HG02678 (cell line): ENCODE measurements around the gene TMTC1.
"Not testable (repeated sequence)": the region's sequence is repeated elsewhere in the genome, so short reads cannot be mapped to it uniquely, and the experiment has no call there.

Source experiments
- ATAC-seq: cut with Tn5 transposase; IDR thresholded peaks from one replicate; pipeline ENCODE4 v1.9.1; 2021; ENCODE audit warnings: mild to moderate bottlenecking, moderate library complexity; ENCODE audit not compliant: unreplicated experiment

TMTC1 gene

DNA sequence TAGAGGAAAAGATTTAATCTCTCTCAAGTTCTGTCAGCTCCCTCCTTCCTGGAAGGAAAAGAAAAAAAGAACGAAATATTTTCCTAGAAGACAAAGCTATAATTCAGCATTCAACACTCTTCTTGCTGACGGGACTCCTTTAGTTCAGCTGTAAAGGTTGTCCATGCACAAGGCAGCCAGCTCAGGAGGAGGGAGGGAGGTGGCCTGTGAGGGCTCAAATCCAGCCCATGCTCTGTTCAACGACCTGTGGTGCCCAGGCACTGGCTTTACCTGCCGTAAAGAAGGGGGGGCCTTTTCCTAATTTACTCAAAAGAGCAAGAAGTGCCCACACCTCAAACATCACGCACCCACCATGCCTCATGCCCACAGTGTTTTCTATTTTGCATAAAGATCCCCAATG is 109.3 kb downstream of the TMTC1 start:
- no peak for ATAC-seq

DNA sequence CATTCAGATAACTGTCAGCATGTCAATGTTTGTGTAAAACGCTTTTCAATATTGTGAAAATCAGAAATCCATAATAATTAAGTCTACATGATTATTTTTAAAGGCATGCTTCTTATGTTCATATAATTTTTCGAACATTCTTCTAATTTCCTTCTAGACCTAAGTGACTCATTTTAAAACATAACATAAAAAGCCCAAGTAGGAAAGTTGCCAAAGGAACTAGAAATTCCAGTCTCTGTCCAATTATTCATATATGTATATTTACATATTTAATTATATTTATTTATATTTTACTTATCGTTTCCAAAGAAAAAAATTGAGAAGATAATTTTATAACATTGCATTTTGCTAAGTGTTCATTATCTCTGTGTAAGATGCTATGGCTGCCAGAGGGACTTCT is 110.4 kb downstream of the TMTC1 start:
- no peak for ATAC-seq

DNA sequence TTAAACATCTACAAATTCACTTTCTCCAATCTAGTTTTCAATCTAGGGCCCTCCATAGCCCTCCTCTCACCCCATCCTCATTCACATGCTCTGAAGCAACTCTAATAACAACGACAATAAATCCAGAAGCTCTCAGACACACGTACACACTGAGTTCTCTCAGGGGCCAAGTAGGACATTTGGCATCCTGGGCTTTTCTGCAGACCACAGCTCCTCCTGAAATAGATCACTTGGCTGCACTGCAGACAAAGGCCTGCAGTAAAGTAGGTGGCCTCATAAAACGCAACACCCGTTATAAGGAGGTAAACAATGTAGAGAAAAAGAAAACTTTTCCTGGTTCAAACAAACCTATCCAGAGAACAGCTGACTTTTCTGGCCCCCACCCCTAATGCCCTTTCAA is 111.2 kb downstream of the TMTC1 start:
- ATAC-seq, result no peak

DNA sequence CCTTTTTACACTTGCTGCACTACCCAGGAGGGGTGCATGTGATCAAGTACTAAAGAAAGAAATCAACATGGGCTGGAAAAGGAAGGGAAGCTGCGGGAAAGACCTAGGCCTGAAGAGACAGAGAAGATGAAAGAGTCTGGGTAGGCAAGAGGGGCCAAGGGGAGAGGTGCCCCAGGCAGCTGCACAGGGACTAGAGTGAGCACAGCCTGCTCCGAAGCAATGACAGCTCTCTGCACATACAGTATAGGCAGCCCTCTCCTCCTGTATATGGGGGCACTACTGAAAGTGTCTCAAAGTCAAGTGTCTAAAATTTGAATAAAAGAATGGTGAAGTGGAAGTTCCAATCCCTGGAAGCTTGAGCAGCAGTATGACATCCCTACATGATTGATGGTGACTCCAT is 112.0 kb downstream of the TMTC1 start:
- no peak for ATAC-seq

DNA sequence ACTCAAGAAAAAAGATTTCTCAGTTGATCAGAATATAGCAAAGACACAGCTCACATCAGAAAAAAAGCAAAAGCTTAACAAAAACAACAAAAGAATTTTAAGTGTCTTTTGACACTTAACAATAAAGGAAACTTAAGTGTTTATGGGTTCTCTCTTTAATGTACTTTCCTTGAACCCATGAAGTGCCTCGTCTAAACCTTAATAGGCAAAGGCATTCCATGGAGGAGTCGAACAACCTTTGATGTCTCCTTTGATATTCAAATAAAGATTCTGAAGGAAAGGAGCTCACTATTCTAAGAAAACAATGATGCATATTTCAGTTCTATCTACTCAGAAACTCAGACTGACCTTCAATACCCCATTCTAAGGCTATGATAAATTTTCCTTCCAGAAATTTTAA is 116.7 kb downstream of the TMTC1 start:
- ATAC-seq, result no peak

DNA sequence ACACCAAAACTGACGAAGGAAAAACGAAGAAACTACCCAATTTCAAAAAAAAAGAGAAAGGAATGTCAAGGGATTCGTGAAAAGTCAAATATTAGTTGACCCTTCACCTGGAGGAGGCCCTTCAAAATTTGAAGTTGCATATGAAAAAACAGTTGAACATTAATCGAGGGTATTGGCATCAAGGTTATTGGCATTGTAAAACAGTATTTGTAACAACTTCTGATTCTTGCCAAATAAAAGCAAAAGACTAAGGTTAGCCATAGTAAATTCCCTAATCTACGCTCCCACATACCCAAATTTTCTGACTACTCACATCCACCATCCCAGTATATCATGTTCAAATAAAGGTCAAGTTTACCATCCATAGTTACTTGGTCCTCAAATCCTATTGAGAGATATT is 118.6 kb downstream of the TMTC1 start:
- ATAC-seq, result no peak

DNA sequence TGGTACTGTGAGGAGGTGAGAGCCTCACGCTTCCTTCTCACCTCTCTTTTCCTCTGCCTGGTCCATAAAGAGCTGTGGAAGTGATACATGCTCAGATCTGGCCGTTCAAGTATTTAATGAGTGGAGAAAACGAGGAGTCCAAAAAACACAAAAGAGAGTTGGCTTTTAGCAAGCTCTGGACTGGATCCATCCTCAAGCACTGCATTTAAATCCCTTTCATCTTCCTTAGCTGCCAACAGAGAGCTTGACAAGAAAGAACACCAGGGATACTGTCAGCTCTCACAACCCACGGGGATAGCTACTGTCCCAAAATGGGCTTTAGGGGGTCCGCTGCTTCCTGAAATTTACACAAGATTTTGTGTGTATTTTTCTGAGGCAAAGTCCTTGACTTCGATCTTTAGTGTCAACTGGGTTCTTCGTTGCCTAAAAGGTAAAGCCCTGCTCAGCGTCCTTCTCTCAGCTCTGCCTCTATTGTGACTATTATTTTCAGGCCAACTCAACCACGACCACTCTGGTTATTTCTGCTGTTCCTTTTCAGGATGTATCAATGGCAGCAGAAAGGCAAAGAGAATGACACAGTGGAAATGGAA is 120.9 kb downstream of the TMTC1 start:
- no peak for ATAC-seq

DNA sequence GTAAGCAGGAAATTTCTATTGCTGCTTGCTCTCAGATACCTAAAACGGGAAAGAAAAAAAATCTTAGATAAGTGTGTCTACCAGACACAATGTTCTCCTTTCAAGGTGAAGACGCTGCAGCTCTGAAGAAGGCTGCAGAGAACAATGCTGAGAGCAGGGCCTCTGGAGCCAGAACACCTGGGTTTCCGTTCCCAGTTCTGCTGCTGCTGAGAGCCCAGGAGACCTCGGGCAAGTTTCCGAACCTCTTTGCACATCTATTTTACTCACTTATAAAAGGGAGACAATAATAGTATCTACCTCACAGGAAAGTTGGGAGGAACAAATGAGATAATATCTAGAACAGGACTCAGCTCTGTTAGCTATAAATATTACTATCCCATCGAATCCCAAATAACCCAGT is 122.9 kb downstream of the TMTC1 start:
- no peak for ATAC-seq

DNA sequence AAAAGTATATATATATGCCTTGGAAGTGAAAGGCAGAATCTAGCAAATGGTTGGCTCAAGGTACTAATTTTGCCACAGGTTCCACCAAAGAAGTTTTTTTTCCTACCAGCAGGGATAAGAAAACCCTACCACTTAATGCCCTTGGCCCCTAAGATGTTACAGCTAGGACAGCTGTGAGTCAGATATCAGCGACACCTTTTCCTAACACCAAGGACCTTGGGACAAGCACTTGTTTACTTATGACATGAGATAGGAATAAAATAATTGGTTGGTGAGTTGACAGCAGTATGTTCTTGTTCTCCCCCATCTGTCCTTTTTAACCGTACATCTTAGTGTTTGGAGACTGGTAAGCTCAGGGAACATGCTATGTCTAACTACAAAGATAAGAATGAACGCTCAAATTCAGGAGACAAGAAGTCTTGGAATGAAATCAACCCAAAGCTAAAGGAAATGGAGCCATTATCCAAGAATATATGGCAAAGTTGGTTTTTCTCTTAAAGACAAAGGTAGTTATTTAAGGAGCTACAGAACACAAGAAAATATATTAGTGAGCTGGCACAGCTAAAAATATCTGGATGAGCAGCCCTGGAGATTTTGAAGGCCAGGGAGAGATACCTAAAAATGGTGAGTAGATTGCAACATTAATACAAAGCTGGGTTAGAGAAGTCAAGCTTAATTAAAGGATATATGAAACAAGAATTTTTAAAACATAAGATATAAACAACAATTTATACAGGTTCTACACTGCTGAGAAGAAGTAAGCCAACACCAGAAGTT is 126.8 kb downstream of the TMTC1 start:
- ATAC-seq, result no peak

DNA sequence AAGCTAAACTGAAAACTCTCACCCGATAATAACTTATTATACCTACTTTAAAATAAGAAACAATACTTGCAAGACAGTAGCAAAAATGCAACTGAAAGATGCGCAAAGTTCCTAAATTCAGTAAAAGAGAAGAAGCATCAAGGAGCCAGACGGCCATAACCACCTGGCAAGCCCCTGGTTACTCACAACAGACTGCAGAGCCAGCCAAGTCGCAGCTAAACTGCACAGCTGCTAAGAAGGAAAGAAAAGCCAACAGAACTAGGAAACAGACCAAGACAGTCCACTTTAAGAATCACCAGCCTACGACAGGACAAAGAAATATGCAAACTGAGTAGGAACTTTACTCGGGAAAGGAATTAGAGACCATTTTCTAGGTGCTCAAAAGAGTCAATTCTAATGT is 127.9 kb downstream of the TMTC1 start:
- no peak for ATAC-seq

DNA sequence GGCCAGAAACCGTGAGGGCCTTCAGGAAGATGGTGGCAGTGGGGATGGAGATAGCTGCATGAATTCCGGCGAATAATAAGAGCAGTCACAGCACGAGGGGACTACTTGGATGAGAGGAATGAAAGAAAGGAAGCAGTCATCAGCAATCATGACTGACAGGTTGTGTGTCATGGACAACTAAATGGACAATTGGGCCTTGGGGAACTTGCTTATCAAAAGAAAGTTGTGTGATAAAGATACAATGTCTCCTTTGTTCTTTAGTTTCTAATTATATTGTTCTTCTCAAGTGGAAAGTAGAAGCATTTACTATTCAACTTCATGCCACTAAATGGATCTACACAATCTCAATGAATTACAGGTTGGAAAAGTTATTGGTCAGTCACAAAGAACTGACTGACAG is 130.5 kb downstream of the TMTC1 start:
- ATAC-seq, result no peak

DNA sequence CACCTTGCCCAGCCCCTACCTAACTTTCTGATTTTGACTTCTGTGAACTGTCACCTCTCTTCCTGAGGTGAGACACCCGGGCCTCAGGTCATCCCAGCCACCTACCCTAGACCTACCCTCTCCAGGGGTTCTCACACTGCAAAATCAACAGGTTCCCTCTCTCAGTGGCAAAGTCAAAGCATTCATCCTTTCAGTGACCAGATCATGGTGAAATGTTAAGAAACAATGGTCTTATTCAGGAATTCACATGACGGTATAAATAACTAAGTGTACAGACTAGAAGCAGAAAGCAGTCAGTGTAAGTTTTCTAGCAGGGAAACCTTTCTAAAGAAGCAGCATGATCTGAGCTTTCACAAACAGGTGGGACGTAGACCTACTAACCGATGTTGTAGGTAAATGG is 133.4 kb downstream of the TMTC1 start:
- ATAC-seq, result no peak

DNA sequence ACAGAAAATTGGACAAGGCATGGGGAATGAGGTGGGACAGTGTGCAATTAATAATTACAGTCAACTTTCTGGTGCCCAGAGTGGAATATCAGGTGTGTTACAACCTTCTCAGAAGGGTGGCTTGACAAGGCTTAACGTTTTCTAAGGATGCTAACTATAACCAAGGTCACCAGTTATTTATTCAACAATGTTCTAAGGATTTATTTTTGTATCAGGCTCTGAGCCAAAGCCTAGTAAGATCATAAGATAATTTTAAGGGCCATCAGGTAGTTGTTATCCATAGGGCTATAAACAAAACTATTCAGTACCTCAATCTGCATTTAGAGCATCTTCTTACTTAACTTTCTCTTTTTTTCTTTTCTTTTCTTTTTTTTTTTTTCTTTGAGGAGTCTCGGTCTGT is 134.0 kb downstream of the TMTC1 start:
- no peak for ATAC-seq

DNA sequence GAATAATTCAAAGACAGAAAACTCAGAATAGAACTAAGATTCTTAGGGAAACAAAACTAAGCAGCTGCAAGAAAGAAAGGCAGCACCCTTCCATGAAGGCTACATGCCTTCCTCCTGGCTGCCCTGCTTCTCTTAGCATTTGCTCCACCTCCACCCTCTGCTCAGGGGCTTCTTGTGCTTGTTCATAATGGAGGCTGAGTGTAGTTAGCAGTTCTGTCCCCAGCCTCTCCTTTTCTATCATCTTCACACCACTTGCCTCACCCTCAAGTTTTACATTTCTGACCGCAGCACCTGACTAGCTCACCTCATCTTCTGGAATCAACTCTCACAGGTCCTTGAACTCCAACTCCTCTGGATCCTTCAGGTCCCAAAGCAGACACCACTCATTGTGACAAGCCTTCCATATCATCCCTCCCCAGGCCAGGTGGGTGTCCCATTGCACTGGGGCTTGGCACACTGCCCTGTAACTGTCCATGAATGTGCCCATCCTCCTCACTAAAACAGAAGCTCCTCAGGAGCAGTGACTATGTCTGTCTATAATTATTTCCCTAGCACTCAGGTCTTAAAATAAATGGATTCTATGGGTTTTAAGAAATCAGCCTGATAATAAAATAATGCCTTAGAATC is 139.1 kb downstream of the TMTC1 start:
- no peak for ATAC-seq

DNA sequence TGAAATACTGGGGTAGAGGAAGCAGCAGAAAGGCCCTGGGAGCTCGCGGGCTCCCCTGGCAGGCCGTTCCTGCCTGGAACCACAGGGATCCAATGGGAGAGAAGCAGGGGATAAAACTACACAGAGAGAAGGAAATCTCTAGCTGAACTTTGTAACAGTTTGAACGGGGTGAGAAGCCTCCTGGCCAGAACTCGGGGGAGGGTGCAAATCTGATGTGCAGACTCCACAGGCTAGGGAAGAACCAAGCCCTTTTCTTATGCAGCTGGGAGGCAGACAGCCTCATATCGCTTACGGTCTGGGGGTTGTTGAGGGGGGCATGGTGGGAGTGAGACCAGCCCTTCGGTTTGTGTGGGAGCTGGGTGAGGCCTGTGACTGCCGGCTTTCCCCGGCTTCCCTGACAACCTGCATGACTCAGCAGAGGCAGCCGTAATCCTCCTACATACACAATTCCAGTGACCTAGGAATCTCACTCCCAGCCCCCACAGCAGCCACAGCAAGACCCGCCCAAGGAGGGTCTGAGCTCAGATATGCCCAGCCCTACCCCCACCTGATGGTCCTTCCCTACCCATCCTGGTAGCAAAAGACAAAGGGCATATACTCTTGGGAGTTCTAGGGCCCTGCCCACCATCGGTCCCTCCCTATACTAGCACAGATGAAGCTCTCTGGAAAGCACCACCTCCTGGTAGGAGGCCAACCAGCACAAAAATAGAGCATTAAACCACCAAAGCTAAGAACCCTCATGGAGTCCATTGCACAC is 143.0 kb downstream of the TMTC1 start:
- no peak for ATAC-seq

DNA sequence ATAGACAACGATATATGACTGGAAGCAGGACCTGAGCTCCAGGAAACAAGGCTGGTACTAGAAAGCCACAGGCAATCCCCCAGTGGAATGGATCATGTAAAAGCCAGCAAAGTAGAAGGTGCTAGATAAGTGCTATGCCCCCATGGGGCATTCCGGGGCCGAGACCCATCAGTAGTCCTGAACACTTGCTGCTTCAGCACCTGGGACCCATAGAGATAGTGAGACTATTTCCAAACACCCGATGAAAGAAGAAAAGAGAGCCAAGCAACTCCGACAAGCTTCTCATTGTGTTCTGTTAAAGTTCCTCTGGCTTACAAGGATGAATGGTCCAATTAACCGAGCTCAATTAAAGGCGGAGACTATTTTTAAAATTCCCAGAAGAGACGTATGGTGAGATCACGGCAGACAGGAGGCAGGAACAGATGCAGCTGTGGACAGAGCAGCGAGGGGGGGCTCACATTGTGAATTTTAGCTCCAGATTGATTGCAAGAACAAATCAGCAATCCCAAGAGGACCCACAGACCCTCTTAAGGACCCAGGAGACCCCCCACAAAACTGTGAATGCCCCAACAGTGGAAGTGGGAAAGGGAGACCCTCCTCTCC is 143.7 kb downstream of the TMTC1 start:
- ATAC-seq, result no peak

DNA sequence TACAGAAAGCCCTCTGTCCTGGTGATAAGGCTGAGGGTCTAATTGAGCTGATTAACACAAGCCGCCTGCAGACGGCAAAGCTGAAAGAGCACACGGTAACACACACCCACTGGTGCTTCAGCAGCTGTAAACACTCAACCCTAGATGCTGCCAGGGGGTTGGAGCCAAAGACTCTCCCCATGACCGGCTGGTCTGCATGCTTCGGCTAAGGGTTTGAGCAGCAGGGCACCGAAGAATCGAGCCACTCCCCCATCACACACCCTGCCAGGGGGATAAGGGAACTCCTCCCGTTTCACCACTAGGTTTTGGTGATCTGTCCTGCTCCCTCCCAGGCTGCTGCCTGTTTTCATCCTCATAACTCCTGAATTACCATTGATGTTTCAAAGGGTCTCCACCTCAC is 145.2 kb downstream of the TMTC1 start:
- no peak for ATAC-seq

DNA sequence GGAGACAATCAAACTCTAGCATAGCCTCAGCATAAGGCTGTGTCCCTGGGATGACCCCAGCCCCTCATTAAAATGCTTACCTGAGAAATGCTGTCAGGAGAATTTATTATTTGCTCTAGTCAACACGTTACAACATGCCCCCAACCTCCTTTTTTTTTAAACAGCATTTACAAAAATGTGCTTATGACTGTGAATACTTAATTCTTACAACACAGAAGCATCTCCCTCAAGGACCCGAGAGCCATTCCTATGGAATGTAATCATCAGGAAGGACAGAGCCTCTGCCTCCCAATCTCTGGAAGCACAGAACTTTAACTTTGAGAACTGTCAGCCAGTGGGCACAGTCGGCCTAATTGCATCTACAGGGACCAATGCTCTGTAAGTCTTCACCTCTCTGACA is 149.7 kb downstream of the TMTC1 start:
- ATAC-seq, result no peak

DNA sequence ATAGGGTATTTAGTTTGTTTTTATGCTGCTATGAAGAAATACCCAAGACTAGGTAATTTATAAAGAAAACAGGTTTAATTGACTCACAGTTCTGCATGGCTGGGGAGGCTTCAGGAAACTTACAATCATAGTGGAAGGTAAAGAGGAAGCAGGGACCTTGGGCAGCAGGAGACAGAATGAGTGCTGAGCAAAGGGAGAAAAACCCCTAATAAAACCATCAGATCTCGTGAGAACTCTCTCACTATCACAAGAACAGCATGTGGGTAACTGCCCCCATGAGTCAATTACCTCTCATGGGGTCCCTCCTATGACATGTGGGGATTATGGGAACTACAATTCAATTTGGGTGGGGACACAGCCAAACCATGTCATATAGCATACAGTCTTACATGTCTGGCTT is 153.6 kb downstream of the TMTC1 start:
- not testable (repeated sequence) for ATAC-seq

DNA sequence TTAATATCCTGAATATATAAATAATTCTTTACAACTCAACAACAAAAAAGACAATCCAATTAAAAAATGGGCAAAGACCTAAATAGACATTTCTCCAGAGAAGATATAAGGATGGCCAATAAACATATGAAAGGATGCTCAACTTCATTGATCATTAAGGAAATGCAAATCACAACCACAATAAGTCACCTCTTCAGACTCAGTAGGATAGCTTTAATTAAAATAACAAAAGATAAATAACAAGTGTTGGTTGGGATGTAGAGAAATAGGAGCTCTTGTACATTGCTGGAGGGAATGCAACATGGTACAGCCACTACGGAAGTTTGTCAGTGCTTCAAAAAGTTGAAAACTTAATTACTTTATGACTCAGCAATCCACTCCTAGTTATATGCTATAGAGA is 156.5 kb downstream of the TMTC1 start:
- ATAC-seq, result no peak

DNA sequence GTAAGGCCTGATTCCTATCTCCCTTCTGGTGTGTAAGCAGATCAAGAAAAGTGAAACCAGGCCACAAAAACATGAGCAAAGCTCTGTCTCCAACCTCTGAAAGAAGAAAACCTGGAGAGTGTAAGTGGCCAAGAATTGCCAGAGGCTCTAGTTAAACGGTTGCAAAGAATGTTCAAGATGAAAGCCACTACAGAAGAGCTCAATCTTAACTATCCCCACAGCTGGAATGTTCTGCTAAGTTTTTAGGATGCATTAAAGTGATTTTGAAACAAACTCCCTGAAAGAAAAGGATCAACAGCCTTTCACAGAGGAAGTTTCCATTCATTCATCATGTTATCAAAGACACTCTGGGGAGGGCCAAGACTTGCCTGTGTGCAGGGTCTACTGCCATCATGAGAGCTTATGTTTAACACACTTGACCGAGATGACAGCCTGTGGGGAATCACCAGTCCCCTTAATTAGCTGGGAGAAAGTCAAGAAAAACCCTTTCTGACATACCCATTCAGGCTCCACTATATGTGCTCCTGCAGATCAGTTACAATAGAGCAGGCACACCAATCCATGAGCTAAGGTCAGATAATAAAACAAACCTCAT is 158.3 kb downstream of the TMTC1 start:
- no peak for ATAC-seq
